RKO (cell line): ENCODE results near the gene ALKBH5.
A peak's percentile ranks its signal among the peaks of the same experiment; 100 is the strongest.

ENCODE experiments used
- DNase-seq: peaks from one replicate; pipeline ENCODE4 v3.0.0-alpha.2; 2016; ENCODE audit warnings: low spot score

Gene ALKBH5

GRCh38 chr17:18224053-18224386 lies 40.4 kb downstream of the ALKBH5 start:
- no peak for DNase-seq

GRCh38 chr17:18224387-18225120 lies 40.9 kb downstream of the ALKBH5 start:
- no peak for DNase-seq

- DNase-seq, result peak; percentile 95
These were observed 41.6 kb downstream of the ALKBH5 start, which contains the start of gene LLGL1 for GRCh38 chr17:18225121-18225641. LLGL1 (plus strand) TSS chr17:18225635; CDS start chr17:18225683, 48 bp downstream.

DNA sequence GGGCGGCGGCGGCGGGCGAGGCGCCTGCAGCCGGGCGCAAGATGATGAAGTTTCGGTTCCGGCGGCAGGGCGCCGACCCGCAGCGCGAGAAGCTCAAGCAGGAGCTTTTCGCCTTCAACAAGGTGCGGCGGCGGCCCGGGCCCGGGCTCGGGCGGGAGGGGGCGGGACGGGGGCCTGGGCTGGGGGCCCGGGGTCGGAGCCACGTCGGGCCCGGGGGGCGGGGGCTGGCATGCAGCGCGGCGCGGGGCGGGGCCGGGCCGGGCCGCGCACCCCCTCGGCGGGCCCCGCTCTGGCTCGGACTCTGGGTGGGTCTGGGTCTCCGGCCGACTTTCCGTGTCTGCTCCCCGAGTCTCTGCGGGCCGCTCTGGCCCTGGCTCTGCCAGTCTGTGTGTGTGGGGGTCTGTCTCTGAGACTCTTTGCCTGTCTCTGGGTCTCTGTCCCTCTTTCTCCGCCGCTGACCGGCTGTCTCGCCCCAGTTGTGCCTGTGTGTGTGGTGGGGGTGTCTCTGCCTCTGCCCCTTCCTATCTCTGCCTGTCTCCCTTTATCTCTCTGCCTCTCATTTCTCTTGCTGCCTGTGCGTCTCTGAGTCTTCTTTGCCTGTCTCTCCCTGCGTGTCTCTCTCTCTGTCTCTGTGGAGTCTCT lies 42.1 kb downstream of the ALKBH5 start:
- peak; percentile 32 for DNase-seq

DNA sequence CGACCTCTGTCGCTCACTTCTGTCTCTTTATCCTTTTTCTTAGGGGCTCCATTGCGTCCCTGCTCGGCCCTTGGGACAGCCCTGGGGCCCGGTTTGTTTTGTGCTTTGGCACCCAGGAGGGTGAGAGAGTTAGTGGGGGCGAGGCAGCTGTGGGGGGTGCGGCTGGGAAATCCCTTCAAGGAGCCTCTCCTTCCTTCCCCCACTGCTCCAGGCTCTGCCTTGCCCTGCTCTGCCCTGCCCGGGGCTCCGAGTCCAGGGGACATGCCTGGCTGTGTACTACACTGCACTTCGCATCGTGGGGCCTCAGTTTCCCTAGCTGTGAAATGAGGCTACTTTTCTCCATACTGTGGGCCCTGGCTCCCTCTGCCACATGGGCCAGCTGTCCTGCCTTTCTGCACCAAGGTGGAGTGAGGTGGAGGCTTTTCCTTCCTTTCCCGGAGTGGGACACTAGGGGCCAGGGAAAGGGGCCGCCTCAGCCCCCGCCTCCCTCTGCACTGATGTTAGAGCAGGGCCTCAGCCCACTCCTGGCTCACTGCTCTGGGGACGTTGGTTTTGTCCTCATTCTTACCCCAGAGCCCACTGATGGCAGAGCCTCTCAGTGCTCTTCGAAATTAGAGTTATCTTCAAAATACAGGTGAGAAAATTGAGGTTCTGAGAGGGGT lies 42.8 kb downstream of the ALKBH5 start:
- DNase-seq, result no peak

GRCh38 chr17:18227635-18228034 lies 44.0 kb downstream of the ALKBH5 start:
- DNase-seq, result no peak

DNA sequence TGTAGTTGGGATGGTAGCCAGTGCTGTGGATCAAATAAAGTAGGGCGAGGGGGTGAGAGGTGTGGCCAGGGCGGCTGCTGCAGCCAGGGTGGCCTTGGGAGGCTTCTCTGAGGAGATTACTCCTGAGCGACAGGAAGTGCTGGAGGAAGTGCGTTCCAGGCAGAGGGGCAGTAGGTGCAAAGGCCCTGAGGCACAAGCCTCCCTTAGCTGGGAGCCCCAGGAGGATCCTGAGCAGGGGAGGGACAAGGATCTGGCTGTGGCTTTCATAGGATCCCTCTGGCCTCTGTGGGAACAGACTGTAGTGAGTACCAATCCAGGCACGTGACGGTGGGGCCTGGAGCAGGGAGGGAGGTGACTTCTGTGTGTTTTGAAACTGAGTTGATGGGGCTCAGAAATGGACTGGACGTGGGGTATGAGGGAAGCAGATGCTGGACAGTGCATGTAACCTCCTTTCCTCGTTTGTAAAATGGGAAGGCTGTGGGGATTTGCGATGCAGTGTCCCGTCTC lies 44.6 kb downstream of the ALKBH5 start:
- DNase-seq, result no peak

DNA sequence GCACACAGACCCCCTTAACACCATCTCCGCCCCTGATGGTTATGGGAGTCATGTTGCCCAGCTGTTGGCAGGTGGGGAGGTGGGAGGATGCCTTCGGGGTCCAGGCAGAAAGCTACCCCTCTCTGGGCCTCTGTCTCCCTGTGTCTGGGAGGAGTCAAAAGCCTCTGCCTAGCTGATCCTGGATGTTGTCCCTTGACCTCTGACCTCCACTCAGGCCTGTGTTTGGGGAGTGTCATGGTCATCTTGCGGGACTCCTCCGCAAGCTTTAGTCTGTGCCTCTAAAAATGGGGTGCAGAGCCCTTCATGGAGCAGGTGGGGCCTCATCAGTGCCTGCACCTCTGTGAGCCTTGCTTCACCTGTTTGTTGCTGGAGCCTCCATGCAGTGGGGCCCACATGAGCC lies 45.6 kb downstream of the ALKBH5 start:
- DNase-seq, result no peak

- no peak for DNase-seq
These were observed 46.1 kb downstream of the ALKBH5 start for GRCh38 chr17:18229771-18230170.

DNA sequence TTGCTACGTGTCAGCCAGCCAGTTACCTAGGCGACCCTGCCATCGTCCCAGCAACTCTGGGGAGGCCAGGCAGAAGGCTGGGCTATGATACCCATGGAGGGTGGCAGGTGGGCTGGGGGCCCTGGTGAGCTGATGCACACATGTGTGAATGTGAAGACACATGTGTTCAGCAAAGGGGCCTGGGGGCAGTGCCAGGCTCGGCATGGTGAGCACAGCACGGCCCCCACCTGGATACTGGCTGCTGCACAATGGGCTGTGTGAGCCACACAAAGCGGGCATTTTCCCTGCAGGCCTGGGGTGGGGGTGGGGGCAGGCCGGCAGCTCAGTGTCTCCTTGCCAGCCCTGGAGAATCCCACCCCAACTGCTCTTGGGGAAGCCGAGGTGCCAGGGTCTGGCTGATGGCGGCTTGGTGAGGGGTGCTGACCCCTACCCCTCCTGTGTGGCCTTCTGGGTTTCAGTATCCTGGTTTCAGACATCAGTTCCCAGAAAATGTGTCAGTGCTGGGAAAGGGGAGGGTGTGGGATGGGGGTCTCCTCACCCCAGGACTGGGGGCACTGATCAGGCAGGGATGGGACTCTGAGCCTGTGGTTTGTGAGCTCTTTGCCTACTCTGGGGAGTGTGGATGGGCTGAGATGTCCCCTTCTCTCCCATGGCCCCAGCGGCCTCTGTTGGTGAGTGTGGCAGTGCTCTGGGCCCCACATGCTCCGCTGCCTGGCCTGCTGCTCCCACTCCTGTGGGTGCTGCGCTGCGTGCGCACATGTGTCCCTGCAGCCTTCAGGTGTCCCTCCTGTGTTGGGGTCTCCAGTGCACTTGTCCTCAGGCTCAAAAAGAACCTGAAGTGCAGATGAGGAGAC lies 46.9 kb downstream of the ALKBH5 start:
- DNase-seq, result no peak

- no peak for DNase-seq
These were observed 47.5 kb downstream of the ALKBH5 start for GRCh38 chr17:18231164-18231563.

GRCh38 chr17:18233803-18234518 lies 50.3 kb downstream of the ALKBH5 start:
- DNase-seq, result no peak

DNA sequence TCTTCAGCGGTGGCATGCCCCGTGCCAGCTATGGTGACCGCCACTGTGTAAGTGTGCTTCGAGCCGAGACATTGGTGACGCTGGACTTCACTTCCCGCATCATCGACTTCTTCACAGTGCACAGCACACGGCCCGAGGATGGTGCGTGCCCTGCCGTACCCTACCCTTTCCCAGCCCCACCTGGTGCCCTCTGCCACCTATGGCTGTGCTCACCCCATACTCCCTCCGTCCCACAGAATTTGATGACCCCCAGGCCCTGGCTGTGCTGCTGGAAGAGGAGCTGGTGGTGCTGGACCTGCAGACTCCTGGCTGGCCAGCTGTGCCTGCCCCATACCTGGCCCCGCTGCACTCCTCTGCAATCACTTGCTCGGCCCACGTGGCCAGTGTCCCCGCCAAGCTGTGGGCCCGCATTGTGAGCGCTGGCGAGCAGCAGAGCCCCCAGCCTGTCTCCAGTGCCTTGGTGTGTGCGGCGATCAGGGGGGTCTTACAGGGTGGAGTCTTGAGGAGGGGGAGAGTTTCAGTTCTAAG lies 51.3 kb downstream of the ALKBH5 start:
- DNase-seq, result no peak

- no peak for DNase-seq
These were observed 52.2 kb downstream of the ALKBH5 start for GRCh38 chr17:18235743-18236256.

- DNase-seq, result no peak
These were observed 52.9 kb downstream of the ALKBH5 start for GRCh38 chr17:18236494-18236893.

DNA sequence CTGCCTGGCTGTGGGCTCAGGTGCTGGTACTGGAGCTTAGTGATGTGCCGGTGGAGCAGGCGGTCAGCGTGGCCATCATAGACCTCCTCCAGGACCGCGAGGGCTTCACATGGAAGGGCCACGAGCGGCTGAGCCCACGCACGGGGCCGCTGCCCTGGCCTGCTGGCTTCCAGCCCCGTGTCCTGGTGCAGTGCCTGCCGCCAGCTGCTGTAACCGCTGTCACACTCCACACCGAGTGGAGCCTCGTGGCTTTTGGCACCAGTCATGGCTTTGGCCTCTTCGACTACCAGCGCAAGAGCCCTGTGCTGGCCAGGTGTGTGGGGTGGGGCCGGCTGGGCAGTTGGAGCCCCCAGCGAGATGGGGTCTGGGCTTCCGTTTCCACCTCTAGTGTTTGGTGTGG lies 53.8 kb downstream of the ALKBH5 start:
- DNase-seq, result no peak

DNA sequence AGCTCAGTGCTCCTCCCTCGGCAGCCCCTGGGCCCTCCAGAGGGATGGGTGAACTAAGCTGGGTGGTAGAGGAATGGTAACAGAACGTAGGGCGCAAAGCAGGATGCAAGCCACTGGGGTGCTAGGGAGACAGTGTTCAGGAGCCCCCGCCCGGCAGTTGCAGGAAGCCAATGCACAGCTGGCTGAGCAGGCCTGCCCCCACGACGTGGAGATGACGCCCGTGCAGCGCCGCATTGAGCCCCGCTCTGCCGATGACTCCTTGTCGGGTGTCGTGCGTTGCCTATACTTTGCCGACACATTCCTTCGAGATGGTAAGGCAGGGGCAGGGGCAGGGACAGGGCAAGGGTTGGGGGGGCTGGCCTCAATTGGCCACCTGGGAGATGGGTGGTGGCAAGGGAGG lies 54.7 kb downstream of the ALKBH5 start:
- DNase-seq, result no peak

- no peak for DNase-seq
These were observed 56.8 kb downstream of the ALKBH5 start for GRCh38 chr17:18240449-18240848.

DNA sequence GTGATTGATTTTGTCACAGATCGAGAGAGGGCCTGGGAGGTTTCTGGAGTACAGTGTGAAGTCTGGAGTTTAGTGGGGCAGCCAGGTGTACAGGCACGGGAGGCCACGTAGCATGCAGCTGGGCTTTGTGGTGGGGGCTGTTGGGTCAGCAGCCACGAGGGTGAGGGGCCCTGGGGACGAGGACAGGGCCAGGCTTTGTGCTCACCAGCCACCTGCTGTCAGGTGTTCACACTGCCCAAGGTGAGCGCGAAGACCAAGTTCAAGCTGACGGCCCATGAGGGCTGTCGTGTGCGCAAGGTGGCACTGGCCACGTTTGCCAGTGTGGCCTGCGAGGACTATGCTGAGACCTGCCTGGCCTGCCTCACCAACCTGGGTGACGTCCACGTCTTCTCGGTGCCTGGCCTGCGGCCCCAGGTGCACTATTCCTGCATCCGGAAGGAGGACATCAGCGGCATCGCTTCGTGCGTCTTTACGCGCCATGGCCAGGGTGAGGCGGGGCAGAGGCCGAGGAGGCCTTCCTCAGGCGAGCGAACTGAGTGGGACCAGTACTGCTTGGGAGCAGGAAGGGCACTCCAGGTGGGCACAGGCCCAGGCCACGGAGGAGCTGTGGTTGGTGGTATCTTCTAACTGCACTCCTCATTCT lies 57.7 kb downstream of the ALKBH5 start:
- no peak for DNase-seq
